Retina (tissue), 1 donor: ENCODE results near the gene POLR1D.

ENCODE experiments used
- DNase-seq: peaks from one replicate; pipeline ENCODE4 v3.0.0-alpha.2; 2016

Gene POLR1D, protein sequence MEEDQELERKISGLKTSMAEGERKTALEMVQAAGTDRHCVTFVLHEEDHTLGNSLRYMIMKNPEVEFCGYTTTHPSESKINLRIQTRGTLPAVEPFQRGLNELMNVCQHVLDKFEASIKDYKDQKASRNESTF

GRCh38 chr13:27621366-27622101, at the start of gene POLR1D:
POLR1D (plus strand) TSS chr13:27621892; CDS start chr13:27621984, 92 bp downstream.
- peak; percentile 85 for DNase-seq

DNA sequence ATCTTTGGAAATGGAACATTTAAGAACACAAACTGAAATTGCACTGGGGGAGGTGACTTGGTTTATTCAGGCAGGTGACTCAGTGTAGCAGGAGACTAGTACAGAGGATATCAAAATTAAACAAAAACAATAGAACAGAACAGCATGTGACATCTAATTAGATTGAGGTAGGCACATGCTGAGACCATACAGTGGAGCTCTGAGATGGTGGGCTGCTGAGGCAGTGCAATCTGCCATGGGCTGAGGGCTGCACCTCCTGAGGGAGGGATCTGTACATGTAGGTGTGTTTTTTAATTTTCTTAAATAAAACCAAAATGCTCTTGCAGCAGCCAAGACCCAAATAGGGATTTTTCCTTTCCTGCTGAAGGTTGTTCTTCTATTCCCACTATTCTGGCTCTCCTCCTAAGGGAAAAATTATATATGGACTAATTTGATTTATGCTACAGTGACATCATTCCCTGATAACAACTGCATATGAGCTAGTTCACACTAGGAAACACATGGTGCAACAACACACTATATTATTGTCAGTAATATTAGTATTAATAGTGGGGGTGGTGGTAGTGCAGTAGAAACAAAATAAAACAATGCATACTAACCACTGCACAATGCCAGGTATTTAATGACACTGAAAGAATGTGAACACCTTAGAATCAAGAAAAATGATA, 49.3 kb upstream of the POLR1D start:
- no peak for DNase-seq

DNA sequence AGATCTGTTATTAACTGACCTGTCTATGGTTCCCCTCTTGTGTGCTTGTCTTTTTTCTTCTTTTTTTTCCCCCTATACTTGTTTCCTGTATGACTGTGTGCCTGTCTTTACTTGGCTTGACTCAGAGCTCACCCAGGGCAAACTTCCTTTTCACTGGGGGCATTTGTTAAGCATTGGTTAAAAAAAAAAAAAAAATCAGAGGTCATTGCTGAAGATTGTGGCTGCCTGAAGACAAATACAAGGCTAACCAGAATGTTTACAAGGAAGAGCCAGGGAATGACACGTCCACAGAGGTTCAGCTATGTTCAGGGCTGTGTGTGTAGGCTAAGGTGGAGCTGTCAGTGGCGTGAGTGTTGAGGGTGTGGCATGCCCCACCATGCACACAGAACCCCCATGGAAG, 48.4 kb upstream of the POLR1D start:
- DNase-seq: no peak

DNA sequence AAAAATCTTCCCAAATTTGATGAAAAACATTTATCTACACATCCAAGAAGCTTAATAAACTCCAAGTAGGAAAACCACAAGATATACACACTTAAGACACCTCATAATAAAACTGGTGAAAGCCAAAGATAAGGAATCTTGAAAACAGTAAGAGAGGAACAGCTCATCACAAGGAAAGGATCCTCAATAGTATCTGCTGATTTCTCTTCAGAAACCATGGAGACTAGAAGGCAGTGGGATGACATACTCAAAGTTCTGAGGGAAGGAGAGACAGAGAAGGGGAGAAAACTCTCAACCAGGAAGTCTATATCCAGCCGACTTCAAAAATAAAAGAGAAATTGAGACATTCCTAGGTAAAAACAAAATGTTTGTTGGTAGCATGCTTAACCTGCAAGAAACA, 47.0 kb upstream of the POLR1D start:
- no peak for DNase-seq

DNA sequence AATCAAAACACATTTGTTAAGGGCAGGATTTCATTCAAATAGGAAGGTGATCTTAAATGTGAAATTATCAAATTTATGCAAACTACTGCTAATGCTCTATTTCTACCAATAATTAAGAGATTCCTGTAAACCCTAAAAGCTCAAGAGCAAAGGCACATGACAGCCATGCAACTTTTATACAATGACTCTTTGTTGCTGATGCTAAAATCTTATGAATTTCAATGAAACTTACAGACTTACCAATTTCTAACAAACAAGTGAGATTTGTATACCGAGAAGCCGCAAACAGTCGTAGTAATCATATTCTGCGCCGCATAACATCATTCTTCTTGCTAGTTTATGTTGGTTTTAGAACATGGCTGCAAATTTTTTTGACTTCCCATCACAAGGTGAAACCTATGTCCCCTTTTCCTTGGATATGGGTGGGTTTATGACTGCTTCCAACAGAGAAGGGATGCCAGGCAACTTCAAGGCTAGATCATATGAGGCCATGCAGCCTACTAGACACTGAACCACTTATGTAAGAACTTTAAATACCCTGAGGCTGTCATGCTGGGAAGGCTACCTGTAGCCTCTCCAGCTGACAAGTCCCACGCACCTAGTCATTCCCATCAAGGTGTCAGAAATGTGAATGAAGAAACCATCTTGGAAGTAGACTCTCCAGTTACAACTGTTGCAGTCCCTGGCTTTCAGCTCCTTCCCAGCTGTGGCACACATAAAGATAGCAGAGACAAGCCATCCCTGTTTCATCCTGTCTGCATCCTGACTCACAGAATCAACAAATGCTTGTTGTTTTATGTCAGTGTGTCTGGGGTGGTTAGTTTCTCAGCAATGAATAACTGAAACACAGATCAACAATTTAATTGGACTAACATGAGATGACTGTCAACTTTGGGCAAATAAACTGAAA, 43.3 kb upstream of the POLR1D start:
- DNase-seq: no peak

DNA sequence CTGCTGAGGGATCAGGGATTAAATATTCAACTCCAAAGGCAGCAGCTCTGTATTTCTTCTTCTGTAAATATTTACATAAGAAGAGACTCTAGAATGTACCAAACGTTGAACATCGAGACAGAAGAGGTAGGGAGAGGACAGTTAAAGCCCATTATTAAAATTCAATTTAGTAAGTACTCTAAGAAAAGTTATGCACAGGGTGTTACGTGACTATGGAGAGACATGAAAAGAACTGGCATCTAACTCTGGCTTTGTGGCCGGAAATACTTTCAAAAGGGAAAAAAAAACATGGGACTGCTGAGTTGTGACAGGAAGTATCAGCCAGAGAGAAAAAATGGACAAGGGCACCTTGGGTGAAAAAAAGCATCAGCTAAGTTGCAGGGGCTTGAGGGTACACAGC, 38.0 kb upstream of the POLR1D start:
- no peak for DNase-seq

- DNase-seq: no peak
Measured at GRCh38 chr13:27587095-27587746, 34.5 kb upstream of the POLR1D start.

- DNase-seq: no peak
Measured at GRCh38 chr13:27588405-27588804, 33.3 kb upstream of the POLR1D start.

DNA sequence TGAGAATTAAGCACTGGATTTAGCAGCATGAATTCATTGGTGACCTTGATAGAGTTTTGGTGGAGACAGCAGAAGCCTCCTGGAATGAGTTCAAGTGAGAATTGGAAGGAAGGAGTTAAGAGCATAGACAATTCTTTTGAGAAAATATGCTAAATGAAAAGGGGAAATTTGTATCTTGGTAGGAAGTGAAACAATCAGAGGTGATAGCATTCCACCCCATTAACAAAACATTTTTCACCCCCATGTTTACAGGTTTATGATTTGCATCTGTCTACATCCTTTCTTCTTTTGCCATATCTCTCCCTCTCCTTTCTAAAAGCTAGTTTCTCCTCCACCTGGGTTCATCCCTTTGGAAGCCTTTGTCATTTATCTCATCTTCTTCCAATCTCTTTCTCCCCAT, 28.8 kb upstream of the POLR1D start:
- no peak for DNase-seq

GRCh38 chr13:27593267-27593666, 28.4 kb upstream of the POLR1D start:
- no peak for DNase-seq

- no peak for DNase-seq
Measured at GRCh38 chr13:27595055-27595811, 26.5 kb upstream of the POLR1D start.

- no peak for DNase-seq
Measured at GRCh38 chr13:27599096-27599495, 22.6 kb upstream of the POLR1D start.

DNA sequence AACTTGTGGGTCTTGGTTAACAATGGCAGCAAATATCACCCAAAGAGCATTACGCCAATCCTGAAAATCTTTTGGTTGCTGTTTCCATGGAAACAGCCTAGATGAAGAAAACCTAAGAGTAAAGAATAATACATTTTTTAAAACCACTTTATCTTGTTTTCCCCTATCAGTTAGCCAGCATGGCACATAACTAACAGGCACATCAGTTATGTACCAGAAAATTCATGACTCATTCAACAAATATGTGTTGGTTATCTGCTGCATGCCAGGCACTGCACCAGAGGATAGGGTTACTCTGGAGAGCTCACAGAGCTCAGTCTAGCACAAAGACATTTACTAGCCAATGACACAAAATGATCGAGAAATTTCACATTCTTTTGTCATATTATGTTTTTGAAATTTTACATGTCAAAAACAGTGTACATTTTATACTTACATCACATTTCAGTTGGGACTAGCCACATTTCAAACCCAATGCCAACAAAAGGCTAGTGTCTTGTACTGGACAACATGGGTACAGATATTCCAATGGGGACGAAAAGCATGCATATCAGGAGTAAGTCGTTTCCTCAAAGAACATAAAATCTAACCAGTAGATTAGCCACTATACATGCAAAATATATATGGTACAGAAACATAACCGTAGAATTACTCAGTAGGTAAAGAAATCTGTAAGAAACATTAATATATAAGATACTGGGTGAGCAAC, 21.7 kb upstream of the POLR1D start:
- DNase-seq: no peak

GRCh38 chr13:27600711-27601110, 21.0 kb upstream of the POLR1D start:
- DNase-seq: no peak

DNA sequence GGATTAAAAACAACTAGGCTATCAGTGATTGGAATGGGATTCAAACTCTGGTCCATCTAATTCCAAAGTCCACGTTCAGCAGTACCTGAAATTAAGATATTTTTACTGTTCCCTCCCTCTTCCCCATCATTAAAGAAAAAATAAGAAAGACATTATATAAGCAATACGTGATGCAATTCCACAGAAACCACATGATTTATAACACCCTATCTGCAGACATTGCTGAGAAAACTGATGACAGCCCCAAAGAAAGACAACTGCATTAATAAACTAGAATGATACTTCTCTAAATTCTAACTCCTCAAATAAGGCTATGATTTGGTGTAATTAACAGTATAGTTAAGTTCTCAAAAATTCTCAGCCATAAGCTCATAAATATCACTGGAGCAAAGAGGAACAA, 20.5 kb upstream of the POLR1D start:
- no peak for DNase-seq

GRCh38 chr13:27601803-27602202, 19.9 kb upstream of the POLR1D start:
- DNase-seq: no peak

DNA sequence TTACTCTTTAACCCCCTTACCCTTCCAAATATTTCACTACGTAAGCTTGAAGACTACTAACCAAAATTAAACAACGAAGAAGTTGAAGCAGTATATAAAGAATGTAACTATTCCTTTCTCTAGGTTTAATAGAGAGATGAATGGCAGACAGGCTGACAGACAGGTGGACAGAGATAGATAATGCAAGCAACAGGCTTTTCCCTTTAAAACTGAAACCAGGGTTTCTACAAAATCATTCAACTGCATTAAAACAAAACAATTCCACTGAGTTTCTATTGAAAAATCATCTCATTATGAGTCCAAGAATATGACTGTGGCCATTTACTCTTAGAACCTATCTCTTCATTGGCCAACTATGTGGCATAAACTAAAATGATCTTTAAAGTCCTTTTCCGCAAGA, 16.6 kb upstream of the POLR1D start:
- DNase-seq: no peak

DNA sequence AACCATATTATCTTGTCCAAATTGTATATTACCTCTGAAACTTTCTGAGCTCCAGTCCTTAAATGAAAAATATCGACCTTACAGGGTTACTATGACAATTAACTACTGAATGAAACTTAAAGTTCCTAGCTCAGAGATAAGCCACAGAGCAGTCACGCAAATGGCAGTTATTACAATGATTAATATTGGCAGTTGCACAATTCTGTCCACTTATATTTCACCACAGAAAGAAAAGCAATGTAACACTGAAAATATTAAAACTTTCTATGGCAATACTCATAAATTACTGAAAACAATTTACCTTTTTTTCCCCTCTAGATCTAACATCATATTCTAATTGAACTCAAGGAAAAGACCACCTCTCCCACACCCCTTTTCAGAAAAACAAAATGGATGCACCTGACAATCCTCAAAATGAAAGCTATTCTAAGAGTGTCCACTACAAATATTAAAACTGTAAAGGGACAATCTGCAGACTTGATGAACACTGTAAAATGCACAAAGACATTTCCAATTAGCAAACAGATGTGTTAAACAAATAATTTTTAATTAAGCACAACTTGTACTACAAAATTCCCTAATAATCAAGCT, 16.0 kb upstream of the POLR1D start:
- no peak for DNase-seq

DNA sequence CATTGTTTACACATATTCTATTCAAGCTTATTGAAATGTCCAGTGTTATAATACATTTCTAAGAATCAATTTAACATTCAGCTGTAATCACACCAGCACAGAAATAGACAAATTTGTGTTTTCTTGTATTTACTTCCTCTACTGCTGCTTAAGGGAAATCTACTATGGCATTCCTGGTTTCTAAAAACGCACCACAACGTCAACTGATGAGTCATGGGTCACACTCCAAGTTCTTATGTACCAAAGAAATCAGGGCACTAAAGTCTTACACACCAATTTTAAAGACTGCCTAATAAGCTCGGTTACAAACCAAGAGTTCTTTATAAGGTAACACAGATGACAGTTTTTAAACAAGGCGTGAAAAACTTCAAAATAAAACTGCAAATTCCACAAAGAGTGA, 14.6 kb upstream of the POLR1D start:
- no peak for DNase-seq

DNA sequence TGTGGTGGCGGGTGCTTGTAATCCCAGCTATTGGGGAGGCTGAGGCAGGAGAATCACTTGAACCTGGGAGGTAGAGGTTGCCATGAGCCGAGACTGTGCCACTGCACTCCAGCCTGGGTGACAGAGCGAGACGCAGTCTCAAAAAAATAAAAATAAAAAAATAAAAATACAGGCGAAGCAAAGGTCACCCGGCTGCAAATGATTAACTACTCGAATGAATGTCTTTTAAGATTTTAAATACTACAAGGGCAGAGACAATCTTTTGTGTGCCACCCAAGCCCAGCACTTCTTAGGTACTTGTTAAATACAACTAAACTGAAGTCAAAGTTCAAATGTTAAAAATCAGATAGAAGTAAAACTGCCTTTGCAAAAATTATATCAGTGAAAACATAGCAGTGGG, 8.1 kb upstream of the POLR1D start:
- no peak for DNase-seq

- DNase-seq: no peak
Measured at GRCh38 chr13:27617881-27618321, 3.8 kb upstream of the POLR1D start.
